AG04450 (cell line): ENCODE results near the gene GRM4. TPM values are rescaled to one million over a fixed set of nuclear protein-coding genes. Genes with fewer than 3 reads are reported as not detected.

Experiments
- CTCF ChIA-PET: fragments of 300-600, 350-600 bp; formaldehyde crosslinking; extraction: SDS; loops from one replicate; lab custom pipeline; 2022; ENCODE audit warnings: antibody characterized with exemption, inconsistent platforms; lab: Charles Lee
- POLR2A ChIA-PET: fragments of 350-600 bp; formaldehyde crosslinking; extraction: SDS; loops from one replicate; lab custom pipeline; 2021; ENCODE audit warnings: antibody characterized with exemption, inconsistent platforms; lab: Yijun Ruan, JAX
- DNase-seq: peaks from one replicate; pipeline ENCODE4 v3.0.0-alpha.2; 2011; ENCODE audit warnings: low read depth, low spot score
- H3K27ac ChIP-seq: one replicate; pipeline ENCODE4 v1.5.1; 2012; ENCODE audit warnings: low read depth, low read length, control low read depth
- H3K27me3 ChIP-seq: one replicate; pipeline ENCODE4 v1.6.0; 2012; ENCODE audit warnings: low read length; ENCODE audit not compliant: control insufficient read depth, insufficient read depth
- H3K4me3 ChIP-seq: 2 replicates; pipeline ENCODE4 v1.5.1; 2011; ENCODE audit warnings: mild to moderate bottlenecking, low read depth, low read length, control low read depth
- H3K9me3 ChIP-seq: 2 replicates; pipeline ENCODE4 v1.5.1; 2012; ENCODE audit warnings: low read length; ENCODE audit not compliant: control insufficient read depth, insufficient read depth
- CTCF ChIP-seq: IDR thresholded peaks from 2 replicates; pipeline ENCODE4 v1.5.1; 2011; ENCODE audit warnings: low read depth, low read length, control low read depth, inconsistent platforms
- polyA plus RNA-seq: library from polyadenylated mRNA; depleted of rRNA; stranded (reverse); fragments of >200 nt; gene quantifications from 2 replicates; pipeline ENCODE4 v1.2.3, GENCODE V29; 2011

The GRM4 gene
- polyA plus RNA-seq, 1 experiment = not detected

- Histone ChIP-seq H3K27me3 (peaks cover 33% of the 10 kb centered on the region), H3K27ac (no peak overlapping the region), H3K4me3 (no peak overlapping the region), H3K9me3 (no peaks in the 10 kb centered on the region; the same call in none of the 2 replicates)
- no peak for DNase-seq
- ChIA-PET CTCF (no interaction called here), POLR2A (no interaction called here)
- no peak for TF ChIP-seq CTCF
Observed at GRCh38 chr6:33998660-33999059, 147.2 kb downstream of the GRM4 start.

- no peak overlapping the region for H3K4me3 ChIP-seq
- peaks cover 26% of the 10 kb centered on the region for H3K27me3 ChIP-seq
- TF ChIP-seq CTCF = no peak
- no peak for DNase-seq
- no peak overlapping the region for H3K27ac ChIP-seq
- POLR2A ChIA-PET = no interaction called here
- no peaks in the 10 kb centered on the region; the same call in 1 of the 2 replicates for H3K9me3 ChIP-seq
- CTCF ChIA-PET = no interaction called here
Observed at GRCh38 chr6:33997265-33997664, 148.6 kb downstream of the GRM4 start.

GRCh38 chr6:33996120-33996475 lies 149.8 kb downstream of the GRM4 start:
- no peak for DNase-seq
- CTCF ChIA-PET = no interaction called here
- POLR2A ChIA-PET = no interaction called here

GRCh38 chr6:33995309-33996119 lies 150.4 kb downstream of the GRM4 start:
- H3K27ac ChIP-seq = no peak overlapping the region
- CTCF ChIA-PET = no interaction called here
- DNase-seq = no peak
- no peaks in the 10 kb centered on the region for H3K9me3 ChIP-seq
- H3K4me3 ChIP-seq = no peak overlapping the region
- TF ChIP-seq CTCF = no peak
- peaks cover 13% of the 10 kb centered on the region for H3K27me3 ChIP-seq
- POLR2A ChIA-PET = no interaction called here

More at GRCh38 chr6:33996120-33996475, 149.8 kb downstream of the GRM4 start:
- TF ChIP-seq CTCF = no peak
- no peak overlapping the region for H3K4me3 ChIP-seq
- H3K9me3 ChIP-seq = no peaks in the 10 kb centered on the region
- peaks cover 18% of the 10 kb centered on the region for H3K27me3 ChIP-seq
- no peak overlapping the region for H3K27ac ChIP-seq

GRCh38 chr6:33994472-33995308 lies 151.2 kb downstream of the GRM4 start:
- no peak for DNase-seq
- Histone ChIP-seq H3K27me3 (peaks cover 16% of the 10 kb centered on the region), H3K27ac (no peak overlapping the region), H3K9me3 (no peaks in the 10 kb centered on the region), H3K4me3 (no peak overlapping the region)
- no peak for TF ChIP-seq CTCF
- ChIA-PET POLR2A (no interaction called here), CTCF (no interaction called here)
